Measurements from ENCODE around the gene KCNMB2.

The KCNMB2 gene

GRCh38 chr3:178597371-178597770 is 61.1 kb downstream of the KCNMB2 start:
- TF ChIP-seq, protein P1, sequence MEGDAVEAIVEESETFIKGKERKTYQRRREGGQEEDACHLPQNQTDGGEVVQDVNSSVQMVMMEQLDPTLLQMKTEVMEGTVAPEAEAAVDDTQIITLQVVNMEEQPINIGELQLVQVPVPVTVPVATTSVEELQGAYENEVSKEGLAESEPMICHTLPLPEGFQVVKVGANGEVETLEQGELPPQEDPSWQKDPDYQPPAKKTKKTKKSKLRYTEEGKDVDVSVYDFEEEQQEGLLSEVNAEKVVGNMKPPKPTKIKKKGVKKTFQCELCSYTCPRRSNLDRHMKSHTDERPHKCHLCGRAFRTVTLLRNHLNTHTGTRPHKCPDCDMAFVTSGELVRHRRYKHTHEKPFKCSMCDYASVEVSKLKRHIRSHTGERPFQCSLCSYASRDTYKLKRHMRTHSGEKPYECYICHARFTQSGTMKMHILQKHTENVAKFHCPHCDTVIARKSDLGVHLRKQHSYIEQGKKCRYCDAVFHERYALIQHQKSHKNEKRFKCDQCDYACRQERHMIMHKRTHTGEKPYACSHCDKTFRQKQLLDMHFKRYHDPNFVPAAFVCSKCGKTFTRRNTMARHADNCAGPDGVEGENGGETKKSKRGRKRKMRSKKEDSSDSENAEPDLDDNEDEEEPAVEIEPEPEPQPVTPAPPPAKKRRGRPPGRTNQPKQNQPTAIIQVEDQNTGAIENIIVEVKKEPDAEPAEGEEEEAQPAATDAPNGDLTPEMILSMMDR (IDR thresholded peaks at IDR 0.05; ENCODE audit: low read depth, low read length): no peak
- no peak overlapping the region for H3K4me3 ChIP-seq (ENCODE audit: low read depth, low read length)

GRCh38 chr3:178602856-178603255 is 66.6 kb downstream of the KCNMB2 start:
- TF ChIP-seq, protein P1 (IDR thresholded peaks at IDR 0.05; ENCODE audit: low read depth, low read length): no peak
- no peak overlapping the region for H3K4me3 ChIP-seq (ENCODE audit: low read depth, low read length)

DNA sequence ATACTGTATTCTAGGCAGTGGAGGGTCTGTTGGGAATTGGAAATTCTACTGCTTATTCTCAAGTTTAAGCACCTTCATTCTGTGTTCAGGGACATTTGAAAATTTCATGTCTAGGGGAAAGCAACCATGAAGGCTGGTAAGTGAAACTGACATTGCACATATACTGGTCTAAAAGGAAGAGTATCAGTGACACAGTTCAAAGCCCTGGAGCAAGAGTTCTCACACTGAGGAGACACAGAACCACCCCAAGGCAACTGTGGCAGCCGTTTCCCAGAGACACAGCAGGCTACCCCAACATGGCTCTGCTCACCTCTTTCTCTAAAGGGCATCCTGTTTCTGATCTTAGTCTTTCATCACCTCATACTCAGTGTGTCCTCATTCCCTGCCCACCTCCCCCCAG is 67.5 kb downstream of the KCNMB2 start:
- no peak overlapping the region for H3K4me3 ChIP-seq (ENCODE audit: low read depth, low read length)
- TF ChIP-seq, protein P1 (IDR thresholded peaks at IDR 0.05; ENCODE audit: low read depth, low read length): no peak

DNA sequence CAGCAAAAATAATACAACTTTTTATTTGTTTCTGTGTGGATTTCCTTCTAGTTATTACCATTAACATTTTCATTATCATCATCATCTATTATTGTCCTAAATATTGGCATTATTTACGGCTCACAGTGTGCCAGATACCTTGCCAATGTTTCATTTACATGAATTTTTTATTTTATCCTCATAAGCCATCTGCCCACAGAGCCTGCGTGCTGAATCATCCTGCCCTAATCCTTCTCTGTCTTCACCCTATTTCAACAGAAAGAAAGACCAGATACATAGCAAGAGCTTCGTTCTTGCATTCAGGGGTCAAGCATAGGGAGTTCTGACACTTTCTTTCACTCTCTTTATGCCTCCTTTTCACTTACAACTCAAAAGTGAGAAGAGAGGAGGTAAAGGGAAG is 82.0 kb downstream of the KCNMB2 start:
- H3K4me3 ChIP-seq (ENCODE audit: low read depth, low read length): 0 out of 2 replicates have a peak overlapping the region, but pooled peaks have one; percentile 14
- TF ChIP-seq, protein P1 (IDR thresholded peaks at IDR 0.05; ENCODE audit: low read depth, low read length): no peak

DNA sequence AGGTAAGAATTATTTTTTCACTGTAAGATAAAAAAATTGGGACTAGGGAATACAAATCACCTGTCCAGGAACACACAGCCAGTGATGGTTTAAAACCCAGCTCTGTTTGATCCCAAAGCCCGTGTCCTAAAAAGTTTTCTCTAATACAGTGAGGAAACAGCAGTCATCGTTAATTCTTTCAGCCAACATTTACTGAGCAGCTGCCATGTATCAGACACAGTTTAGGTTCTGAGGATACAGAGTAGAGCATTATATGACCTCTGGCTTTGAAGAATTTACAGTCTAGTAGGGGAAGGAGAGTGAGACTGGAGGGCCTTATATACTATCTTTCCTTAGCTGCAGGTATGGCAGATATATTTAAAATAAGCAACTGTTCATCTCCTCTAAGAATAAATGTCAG is 82.7 kb downstream of the KCNMB2 start:
- no peak overlapping the region for H3K4me3 ChIP-seq (ENCODE audit: low read depth, low read length)
- TF ChIP-seq, protein P1 (IDR thresholded peaks at IDR 0.05; ENCODE audit: low read depth, low read length): no peak

DNA sequence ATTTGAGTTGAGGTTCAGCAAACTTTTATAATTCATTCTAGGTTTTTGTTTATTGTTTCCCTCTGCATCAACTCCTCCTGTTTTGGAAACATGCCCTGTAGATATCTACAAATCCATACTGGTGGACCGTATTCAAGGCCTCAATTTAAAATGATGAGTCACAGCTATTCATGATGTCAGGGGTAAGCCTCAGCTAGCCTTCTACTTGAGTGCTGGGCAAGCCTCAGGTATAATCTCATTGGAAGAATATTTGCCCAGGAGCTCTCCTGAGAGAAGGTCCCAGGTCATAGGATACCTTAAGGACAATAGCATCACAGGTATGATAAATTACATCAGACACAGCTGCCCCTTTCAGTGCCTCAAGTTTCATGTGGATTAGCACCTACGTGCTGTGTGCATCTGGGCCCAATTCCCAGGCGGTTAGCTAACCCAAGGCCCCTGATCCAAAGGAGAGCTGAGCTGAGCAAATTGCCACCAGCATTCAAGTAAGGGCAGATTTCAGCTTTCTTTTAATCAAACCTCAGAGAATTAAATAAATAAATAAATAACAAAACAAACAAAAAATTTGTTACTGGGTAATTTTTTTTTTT is 87.5 kb downstream of the KCNMB2 start:
- TF ChIP-seq, protein P1 (IDR thresholded peaks at IDR 0.05; ENCODE audit: low read depth, low read length): no peak
- H3K4me3 ChIP-seq (ENCODE audit: low read depth, low read length): no peak overlapping the region

DNA sequence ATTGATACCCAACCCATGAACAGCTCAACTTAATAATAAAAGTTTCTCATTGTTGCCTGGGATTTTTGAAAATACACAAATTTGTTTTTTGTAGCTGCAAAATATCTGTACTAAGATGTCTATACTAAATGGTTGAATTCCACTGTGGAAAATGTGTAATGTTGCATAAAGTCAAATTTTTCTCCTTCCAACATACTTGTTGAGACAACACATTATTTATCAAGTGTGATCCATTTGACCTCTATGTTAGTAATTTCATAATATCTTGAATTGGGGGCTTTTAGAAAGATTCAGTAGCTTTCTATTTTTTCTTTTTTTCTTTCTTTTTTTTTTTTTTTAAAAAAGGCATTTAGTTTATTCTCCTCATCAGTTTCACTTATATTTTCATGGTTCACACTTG is 88.0 kb downstream of the KCNMB2 start:
- no peak overlapping the region for H3K4me3 ChIP-seq (ENCODE audit: low read depth, low read length)
- TF ChIP-seq, protein P1 (IDR thresholded peaks at IDR 0.05; ENCODE audit: low read depth, low read length): no peak
